Activated CD4-positive, alpha-beta T cell treated with anti-CD3 and anti-CD28 coated beads, Interleukin-2, amount 10 ng/mL, durations not matched to agents 24 days and 14 days (primary cell): Measurements from ENCODE around the gene STARD3NL. TPM values are rescaled to one million over a fixed set of nuclear protein-coding genes. Genes with fewer than 3 reads are reported as not detected.

Source experiments
- DNase-seq: peaks from one replicate; pipeline ENCODE4 v3.0.0; 2022
- H3K27ac Mint-ChIP-seq: one replicate; pipeline ENCODE4 v1.8.0; 2022; ENCODE audit warnings: mild to moderate bottlenecking, mixed read lengths
- H3K27me3 Mint-ChIP-seq: one replicate; pipeline ENCODE4 v1.8.0; 2022; ENCODE audit warnings: mixed read lengths
- H3K36me3 Mint-ChIP-seq: one replicate; pipeline ENCODE4 v1.8.0; 2022; ENCODE audit warnings: low read depth, mild to moderate bottlenecking, mixed read lengths
- H3K4me1 Mint-ChIP-seq: one replicate; pipeline ENCODE4 v1.8.0; 2021; ENCODE audit warnings: mixed read lengths
- H3K4me3 Mint-ChIP-seq: one replicate; pipeline ENCODE4 v1.8.0; 2022; ENCODE audit warnings: mild to moderate bottlenecking, moderate library complexity, mixed read lengths
- H3K9me3 Mint-ChIP-seq: one replicate; pipeline ENCODE4 v1.8.0; 2021; ENCODE audit warnings: mixed read lengths
- intact Hi-C: fragments of 100-400 bp; cut with micrococcal nuclease; formaldehyde crosslinking; loops from one replicate; pipeline ENCODE4 v1.15.1; 2023
- total RNA-seq: library from RNA; stranded (reverse); gene quantifications from 2 replicates; pipeline ENCODE4 v1.2.3, GENCODE V29; 2022

STARD3NL gene
- total RNA-seq, 1 donor from 2014 or later, result 27.5 TPM

- no peaks in the 10 kb centered on the region for H3K36me3 Mint-ChIP-seq
- intact Hi-C loops, result no loop called here
- H3K27ac Mint-ChIP-seq, result no peak within 1 kb of the TSS
- H3K4me3 Mint-ChIP-seq, result no peak within 1 kb of the TSS
- H3K4me1 Mint-ChIP-seq, result no peaks in the 10 kb centered on the region
- no peaks in the 10 kb centered on the region for H3K9me3 Mint-ChIP-seq
- H3K27me3 Mint-ChIP-seq, result no peaks in the 10 kb centered on the region
- no peak for DNase-seq
Measured at GRCh38 chr7:38273286-38273995, 95.4 kb downstream of the STARD3NL start, which contains the start of gene TARP. Gene TARP, minus strand, starts transcription at chr7:38273636.

GRCh38 chr7:38274486-38274885 is 96.4 kb downstream of the STARD3NL start:
- H3K27ac Mint-ChIP-seq, result no peak overlapping the region
- no peak for DNase-seq
- H3K27me3 Mint-ChIP-seq, result no peaks in the 10 kb centered on the region
- intact Hi-C loops, result no loop called here
- no peaks in the 10 kb centered on the region for H3K9me3 Mint-ChIP-seq
- H3K4me3 Mint-ChIP-seq, result no peak overlapping the region
- H3K4me1 Mint-ChIP-seq, result no peaks in the 10 kb centered on the region
- H3K36me3 Mint-ChIP-seq, result no peaks in the 10 kb centered on the region

GRCh38 chr7:38274927-38275620 is 97.0 kb downstream of the STARD3NL start:
- no peaks in the 10 kb centered on the region for H3K27me3 Mint-ChIP-seq
- H3K4me3 Mint-ChIP-seq, result no peak overlapping the region
- H3K4me1 Mint-ChIP-seq, result no peaks in the 10 kb centered on the region
- intact Hi-C loops, result no loop called here
- H3K9me3 Mint-ChIP-seq, result no peaks in the 10 kb centered on the region
- no peak overlapping the region for H3K27ac Mint-ChIP-seq
- no peak for DNase-seq
- no peaks in the 10 kb centered on the region for H3K36me3 Mint-ChIP-seq

- H3K36me3 Mint-ChIP-seq, result no peaks in the 10 kb centered on the region
- no peak for DNase-seq
- no peaks in the 10 kb centered on the region for H3K4me1 Mint-ChIP-seq
- H3K9me3 Mint-ChIP-seq, result no peaks in the 10 kb centered on the region
- no peaks in the 10 kb centered on the region for H3K27me3 Mint-ChIP-seq
- intact Hi-C loops, result no loop called here
- H3K4me3 Mint-ChIP-seq, result peak overlapping the region; percentile 61
- no peak overlapping the region for H3K27ac Mint-ChIP-seq
Measured at GRCh38 chr7:38276096-38276877, 98.2 kb downstream of the STARD3NL start.

GRCh38 chr7:38280000-38280399 is 102.0 kb downstream of the STARD3NL start:
- Mint-ChIP-seq H3K9me3 (no peaks in the 10 kb centered on the region), H3K4me3 (no peak overlapping the region), H3K27ac (no peak overlapping the region), H3K27me3 (no peaks in the 10 kb centered on the region), H3K36me3 (no peaks in the 10 kb centered on the region), H3K4me1 (no peaks in the 10 kb centered on the region)
- intact Hi-C loops, result no loop called here
- DNase-seq, result no peak
